Measurements from ENCODE around the gene SCN4A. TPM values are rescaled to one million over a fixed set of nuclear protein-coding genes. Genes with fewer than 3 reads are reported as not detected.
"Not testable (repeated sequence)": the region's sequence is repeated elsewhere in the genome, so short reads cannot be mapped to it uniquely, and the experiment has no call there.

Gene SCN4A
- polyA plus RNA-seq, 3 donors, result 0.83 to 1.3 (median 1.2) TPM

GRCh38 chr17:63928172-63928666, 44.5 kb downstream of the SCN4A start:
- DNase-seq (ENCODE audit: extremely low read depth in 1 of 11, low read depth in 9 of 11, low spot score in 4 of 11), result no peak

- DNase-seq (ENCODE audit: extremely low read depth in 1 of 11, low read depth in 9 of 11, low spot score in 4 of 11), result no peak
Measured at GRCh38 chr17:63927464-63928171, 45.1 kb downstream of the SCN4A start.

- no peak for DNase-seq (ENCODE audit: extremely low read depth in 1 of 11, low read depth in 9 of 11, low spot score in 4 of 11)
Measured at GRCh38 chr17:63926164-63926563, 46.6 kb downstream of the SCN4A start.

- DNase-seq (ENCODE audit: extremely low read depth in 1 of 11, low read depth in 9 of 11, low spot score in 4 of 11), result no peak
Measured at GRCh38 chr17:63925615-63926014, 47.1 kb downstream of the SCN4A start.

- not testable (repeated sequence) for DNase-seq (ENCODE audit: extremely low read depth in 1 of 11, low read depth in 9 of 11, low spot score in 4 of 11)
Measured at GRCh38 chr17:63922402-63922801, 50.3 kb downstream of the SCN4A start.

- DNase-seq (ENCODE audit: extremely low read depth in 1 of 11, low read depth in 9 of 11, low spot score in 4 of 11), result not testable (repeated sequence)
Measured at GRCh38 chr17:63920779-63921178, 51.9 kb downstream of the SCN4A start.

- DNase-seq (ENCODE audit: extremely low read depth in 1 of 11, low read depth in 9 of 11, low spot score in 4 of 11), result not testable (repeated sequence)
Measured at GRCh38 chr17:63920050-63920449, 52.7 kb downstream of the SCN4A start.

- peak in 7 of 11 donors; percentile 21 to 56 (median 37) for DNase-seq (ENCODE audit: extremely low read depth in 1 of 11, low read depth in 9 of 11, low spot score in 4 of 11)
Measured at GRCh38 chr17:63919311-63919723, 53.4 kb downstream of the SCN4A start.

GRCh38 chr17:63918789-63919305, 53.9 kb downstream of the SCN4A start, which contains the start of gene GH1:
TSS of gene GH1 (minus strand) at chr17:63918839. CDS start at chr17:63918776, 63 bp downstream.
- not testable (repeated sequence) for DNase-seq (ENCODE audit: extremely low read depth in 1 of 11, low read depth in 9 of 11, low spot score in 4 of 11)

GRCh38 chr17:63918305-63918704, 54.4 kb downstream of the SCN4A start:
- DNase-seq (ENCODE audit: extremely low read depth in 1 of 11, low read depth in 9 of 11, low spot score in 4 of 11), result no peak

- no peak for DNase-seq (ENCODE audit: extremely low read depth in 1 of 11, low read depth in 9 of 11, low spot score in 4 of 11)
Measured at GRCh38 chr17:63917646-63918045, 55.1 kb downstream of the SCN4A start.

- not testable (repeated sequence) for DNase-seq (ENCODE audit: extremely low read depth in 1 of 11, low read depth in 9 of 11, low spot score in 4 of 11)
Measured at GRCh38 chr17:63917206-63917605, 55.5 kb downstream of the SCN4A start.

- no peak for DNase-seq (ENCODE audit: extremely low read depth in 1 of 11, low read depth in 9 of 11, low spot score in 4 of 11)
Measured at GRCh38 chr17:63916566-63917185, 56.0 kb downstream of the SCN4A start.

- DNase-seq (ENCODE audit: extremely low read depth in 1 of 11, low read depth in 9 of 11, low spot score in 4 of 11), result not testable (repeated sequence)
Measured at GRCh38 chr17:63915753-63916152, 57.0 kb downstream of the SCN4A start.

GRCh38 chr17:63914471-63914870, 58.2 kb downstream of the SCN4A start:
- DNase-seq (ENCODE audit: extremely low read depth in 1 of 11, low read depth in 9 of 11, low spot score in 4 of 11), result no peak

GRCh38 chr17:63911657-63912100, 61.0 kb downstream of the SCN4A start:
- DNase-seq (ENCODE audit: extremely low read depth in 1 of 11, low read depth in 9 of 11, low spot score in 4 of 11), result no peak

- DNase-seq (ENCODE audit: extremely low read depth in 1 of 11, low read depth in 9 of 11, low spot score in 4 of 11), result no peak
Measured at GRCh38 chr17:63911041-63911635, 61.6 kb downstream of the SCN4A start, which contains the start of gene CSHL1. TSS of gene CSHL1 (minus strand) at chr17:63911258. CDS start at chr17:63911196, 62 bp downstream.

GRCh38 chr17:63910096-63910495, 62.6 kb downstream of the SCN4A start:
- DNase-seq (ENCODE audit: extremely low read depth in 1 of 11, low read depth in 9 of 11, low spot score in 4 of 11), result no peak

GRCh38 chr17:63909586-63909985, 63.1 kb downstream of the SCN4A start:
- DNase-seq (ENCODE audit: extremely low read depth in 1 of 11, low read depth in 9 of 11, low spot score in 4 of 11), result not testable (repeated sequence)
